NCI-H187 treated with DMSO at 0.1 percent for 48 hours (cell line): ENCODE measurements around the gene ABHD3.
"Not testable (repeated sequence)": the region's sequence is repeated elsewhere in the genome, so short reads cannot be mapped to it uniquely, and the experiment has no call there.

Source experiments
- DNase-seq: peaks from one replicate; lab custom pipeline; 2025; lab: John Stamatoyannopoulos, UW

Gene ABHD3

DNA sequence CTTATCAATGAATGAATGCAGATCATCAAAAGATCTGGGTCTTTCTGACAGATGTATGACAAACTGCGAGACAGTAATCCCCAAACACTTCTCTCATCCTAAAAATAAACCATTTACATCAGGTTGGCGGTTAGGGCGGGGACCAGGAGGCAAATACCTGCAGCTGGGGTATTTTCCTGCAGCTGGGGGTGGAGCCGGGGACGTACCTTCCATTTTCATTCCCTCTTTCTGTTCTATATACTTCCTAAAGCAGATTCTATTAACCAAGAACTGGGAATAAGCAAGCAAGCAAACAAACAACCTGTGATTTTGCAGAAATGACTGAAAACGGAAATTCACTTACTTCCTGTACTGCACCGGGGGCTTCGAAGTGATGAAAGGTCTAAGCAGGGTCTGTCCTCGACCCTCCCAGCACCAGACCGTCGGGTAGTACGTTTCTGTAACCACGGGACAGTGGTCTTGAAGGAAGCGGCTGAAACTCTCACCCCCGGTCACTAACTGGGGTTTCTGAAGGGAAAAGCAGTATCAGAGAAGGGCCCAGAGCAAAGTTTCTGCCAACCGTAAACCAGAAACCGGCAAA, 1.2 kb downstream of the ABHD3 start:
- DNase-seq = no peak

DNA sequence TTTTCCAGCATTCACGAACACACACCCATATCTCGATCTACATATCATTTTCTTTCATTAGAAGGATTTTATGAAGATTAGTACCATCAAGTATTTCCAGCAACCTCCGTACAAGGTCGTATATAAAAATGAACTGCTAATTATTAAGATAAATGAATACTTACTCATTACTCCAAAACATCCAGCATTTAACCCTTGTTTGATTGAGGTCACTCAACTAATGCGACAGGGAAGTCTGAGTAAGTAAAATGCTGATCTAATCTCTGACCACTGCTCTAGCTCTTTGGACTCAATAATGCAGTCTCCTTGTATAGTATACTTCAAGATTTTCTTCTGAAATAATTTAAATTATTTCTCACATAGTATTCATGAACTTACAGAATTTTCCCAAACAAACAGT, 2.0 kb downstream of the ABHD3 start:
- DNase-seq = no peak

DNA sequence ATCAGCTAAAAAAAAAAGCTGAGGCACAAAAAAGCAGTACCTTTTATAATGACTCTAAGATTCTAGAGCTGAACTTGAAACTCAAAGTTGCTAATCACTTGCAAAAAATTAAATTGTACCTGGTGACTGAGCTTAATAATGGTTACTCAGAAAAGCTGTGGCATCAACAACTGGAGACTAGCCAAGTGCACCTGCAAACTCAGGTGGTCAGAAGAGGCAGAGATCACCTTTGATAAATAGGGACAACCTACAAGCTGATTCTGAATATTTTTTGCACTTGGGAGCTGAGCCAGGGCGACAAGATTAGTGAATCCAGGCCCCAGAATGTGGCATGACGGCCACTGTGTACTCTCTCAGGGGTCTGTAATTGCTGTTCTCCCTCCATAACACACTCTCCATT, 3.0 kb downstream of the ABHD3 start:
- no peak for DNase-seq

DNA sequence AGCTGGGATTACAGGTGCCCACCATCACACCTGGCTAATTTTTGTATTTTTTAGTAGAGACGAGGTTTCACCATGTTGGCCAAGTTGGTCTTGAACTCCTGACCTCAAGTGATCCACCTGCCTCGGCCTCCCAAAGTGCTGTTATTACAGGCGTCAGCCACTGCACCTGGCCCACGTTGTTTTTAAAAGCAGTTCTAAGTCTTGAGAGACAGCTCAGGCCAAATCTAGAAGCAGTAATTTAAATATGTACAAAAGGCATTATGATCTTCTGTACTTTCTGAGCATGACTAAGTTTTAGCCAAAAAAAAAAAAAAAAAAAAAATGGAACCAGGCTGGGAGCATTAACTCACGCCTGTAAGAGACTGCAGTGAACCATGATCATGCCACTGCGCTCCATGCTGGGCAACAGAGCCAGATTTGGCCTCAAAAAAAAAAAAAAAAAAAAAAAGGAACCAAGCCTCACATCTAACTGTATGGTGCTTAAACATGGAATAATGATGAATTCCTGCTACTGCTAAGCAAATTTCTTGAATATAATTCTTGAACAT, 4.0 kb downstream of the ABHD3 start:
- no peak for DNase-seq

DNA sequence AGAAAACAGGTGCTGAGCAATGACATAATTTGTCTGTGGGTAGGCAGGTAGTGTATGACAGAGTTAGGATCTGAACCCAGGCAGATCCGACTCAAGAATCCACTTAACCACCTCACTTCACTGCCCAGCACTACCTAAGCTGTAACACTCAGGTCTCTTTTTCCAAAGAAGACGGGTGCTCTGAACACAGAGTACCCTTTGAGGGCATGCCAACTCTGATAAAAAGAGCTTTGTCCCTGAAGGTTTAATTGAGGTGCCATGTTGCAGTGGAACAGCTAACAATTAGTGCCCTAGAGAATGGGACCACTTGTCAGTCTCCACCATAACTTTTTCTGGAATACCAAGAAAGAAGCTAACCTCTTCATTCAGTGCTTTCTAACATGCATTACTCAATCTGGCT, 11.3 kb downstream of the ABHD3 start:
- no peak for DNase-seq

DNA sequence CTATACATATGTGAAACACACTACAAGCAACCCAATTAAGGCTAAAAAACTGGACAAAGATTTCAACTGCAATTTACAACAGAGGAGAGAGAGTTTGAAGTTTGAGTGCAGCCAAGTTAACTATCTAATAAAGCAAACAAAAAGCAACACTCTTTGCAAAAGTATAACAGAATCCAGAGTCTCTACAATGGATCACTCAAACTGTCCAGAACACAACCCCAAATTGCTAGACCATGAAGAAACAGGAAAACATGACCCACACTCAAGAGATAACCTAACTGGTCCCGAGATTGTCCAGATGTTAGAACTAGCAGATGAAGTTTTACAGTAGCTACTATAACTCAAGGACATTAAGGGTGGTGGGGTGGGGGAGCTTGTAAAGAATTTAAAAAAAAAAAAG, 14.8 kb downstream of the ABHD3 start:
- DNase-seq = no peak

DNA sequence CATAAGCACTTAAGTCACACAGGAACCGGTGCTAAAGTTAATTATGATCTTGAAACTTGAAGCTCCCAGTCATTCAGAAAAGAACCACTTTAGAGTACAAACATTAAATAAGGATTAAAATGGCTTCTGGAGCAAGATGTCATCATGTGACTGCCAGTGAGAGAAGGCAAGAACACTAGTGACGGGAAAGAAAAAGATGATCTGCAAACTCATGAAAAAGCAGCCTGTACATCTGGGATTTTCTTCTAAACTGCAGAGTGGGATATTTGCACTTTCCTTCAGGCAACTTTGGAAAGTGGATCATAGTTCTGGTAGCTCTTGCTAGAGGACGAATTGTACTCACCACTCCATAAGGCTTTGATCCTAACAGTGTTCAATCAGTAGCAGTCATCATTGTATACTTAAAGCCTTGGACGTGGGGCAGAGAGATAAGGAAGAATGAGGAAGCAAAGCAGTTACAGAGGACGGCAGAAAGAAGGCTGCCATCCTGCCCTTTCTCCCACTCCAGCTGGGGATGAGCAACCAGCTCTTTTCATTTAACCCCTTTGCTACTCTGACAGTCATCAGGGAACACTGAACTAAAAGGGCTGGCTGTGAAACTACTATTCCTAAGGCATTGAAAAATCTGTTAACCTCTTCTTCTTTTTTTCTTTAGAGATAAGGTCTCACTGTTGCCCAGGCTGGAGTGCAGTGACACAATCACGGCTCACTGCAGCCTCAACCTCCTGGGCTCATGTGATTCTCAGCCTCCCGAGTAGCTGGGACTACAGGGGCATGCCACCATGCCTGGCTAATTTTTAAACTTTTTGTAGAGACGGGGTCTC, 18.1 kb downstream of the ABHD3 start:
- no peak for DNase-seq

DNA sequence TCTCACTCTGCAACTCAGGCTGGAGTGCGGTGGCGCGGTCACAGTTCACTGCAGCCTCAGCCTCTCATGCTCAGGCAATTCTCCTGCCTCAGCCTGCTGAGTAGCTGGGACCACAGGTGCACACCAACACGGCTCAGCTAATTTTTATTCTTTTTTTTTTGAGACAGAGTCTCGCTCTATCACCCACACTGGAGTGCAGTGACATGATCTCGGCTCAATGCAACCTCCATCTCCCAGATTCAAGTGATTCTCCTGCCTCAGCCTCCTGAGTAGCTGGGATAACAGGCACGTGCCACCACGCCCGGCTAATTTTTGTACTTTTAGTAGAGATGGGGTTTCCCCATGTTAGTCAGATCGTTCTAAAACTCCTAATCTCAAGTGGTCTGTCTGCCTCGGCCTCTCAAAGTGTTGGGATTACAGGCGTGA, 19.0 kb downstream of the ABHD3 start:
- DNase-seq = not testable (repeated sequence)

DNA sequence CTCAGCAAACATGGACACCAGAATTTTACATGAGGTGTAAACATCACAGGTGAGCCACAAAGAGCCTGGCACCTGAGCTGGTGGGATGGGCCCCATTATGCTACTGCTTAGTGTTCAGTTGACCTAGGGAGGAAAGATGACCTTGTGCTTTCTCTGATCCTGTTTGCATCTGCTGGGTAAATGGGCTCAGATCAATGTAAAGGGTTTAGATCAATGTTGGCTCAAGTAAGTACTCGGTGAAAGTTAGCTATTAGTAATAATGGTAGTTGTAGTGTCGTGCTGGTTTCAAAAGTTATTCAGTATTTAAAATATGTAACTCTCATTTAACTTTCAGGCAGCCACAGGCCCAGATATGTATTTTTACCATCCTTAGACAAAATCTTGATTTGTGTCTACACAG, 19.8 kb downstream of the ABHD3 start:
- DNase-seq = no peak

DNA sequence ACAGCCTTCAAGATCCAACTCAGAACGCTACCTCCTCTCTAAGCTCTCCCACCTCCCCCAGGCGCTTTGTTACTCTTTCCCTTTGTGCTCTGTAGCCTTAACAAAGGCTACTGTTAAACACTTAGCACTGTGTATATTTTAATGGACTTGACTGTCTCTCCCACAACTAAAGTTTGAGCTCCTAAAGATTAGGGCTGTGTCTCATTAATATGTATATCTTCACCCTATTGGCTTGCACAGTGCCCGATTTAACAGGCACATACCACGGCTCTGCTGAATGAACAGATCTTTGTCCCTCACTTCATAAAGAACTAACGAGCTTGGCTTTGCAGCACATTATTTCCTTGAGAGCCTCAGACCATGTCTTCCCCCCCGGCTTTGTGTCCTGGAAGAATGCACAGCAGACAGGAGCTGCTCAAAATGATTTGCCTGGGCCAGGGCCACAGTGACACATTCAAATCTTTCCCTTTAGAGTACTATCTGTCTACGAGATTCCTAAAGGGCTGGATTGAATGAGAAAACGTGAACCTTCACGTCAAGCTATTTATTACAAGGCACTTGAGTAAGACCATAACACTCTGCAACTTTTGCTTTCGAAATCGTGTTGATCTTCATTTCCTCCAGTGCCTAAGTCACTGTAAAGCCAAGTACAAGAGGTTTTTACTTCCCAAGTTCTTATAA, 22.1 kb downstream of the ABHD3 start:
- DNase-seq = no peak

DNA sequence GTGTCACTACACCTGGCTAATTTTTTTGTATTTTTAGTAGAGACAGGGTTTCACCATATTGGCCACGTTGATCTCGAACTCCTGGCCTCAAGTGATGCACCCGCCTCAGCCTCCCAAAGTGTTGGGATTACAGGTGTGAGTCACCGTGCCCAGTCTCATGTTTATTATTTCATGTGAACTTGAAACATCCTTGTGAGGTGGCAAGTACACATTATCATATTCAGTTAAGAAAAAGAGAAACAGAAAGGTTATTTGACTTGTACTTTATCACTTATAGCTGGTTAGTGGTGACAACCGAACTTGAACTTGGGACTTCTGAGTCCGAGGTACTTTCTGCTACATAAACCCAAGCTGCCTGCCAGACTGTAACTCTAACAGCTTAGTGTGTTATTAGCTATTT, 24.4 kb downstream of the ABHD3 start:
- no peak for DNase-seq

DNA sequence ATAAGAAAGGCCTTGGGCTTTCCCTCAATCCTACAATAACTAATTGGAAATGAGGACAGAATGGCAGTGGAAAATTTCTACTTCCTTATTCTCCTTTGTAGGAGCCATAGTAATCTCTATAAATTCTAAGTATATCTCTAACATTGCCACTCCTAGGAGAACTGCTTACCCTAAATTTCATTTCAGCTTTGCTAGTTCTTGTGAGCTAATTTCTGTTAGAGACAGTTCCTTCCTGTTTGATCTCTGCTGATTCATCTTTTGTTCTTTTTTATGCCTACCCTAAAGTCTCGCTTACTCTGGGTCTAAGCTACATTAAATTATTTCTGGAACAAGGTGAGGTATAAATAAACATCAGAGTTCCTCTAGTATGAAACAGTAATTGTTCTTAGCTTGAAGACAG, 25.7 kb downstream of the ABHD3 start:
- DNase-seq = no peak

DNA sequence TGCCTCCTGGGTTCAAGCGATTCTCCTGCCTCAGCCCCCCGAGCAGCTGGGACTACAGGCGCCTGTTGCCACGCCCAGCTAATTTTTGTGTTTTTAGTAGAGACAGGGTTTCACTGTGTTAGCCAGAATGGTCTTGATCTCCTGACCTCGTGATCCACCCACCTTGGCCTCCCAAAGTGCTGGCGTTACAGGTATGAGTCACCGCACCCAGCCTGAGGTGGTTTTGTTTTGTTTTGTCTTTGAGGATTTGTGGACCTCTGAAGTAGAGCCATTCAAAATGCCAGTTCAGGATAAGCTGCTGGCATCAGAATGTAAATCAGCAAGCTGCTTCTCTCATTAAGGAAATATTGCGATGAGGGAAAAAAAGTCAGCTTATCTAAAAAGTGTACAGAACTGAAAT, 29.2 kb downstream of the ABHD3 start:
- DNase-seq = not testable (repeated sequence)

DNA sequence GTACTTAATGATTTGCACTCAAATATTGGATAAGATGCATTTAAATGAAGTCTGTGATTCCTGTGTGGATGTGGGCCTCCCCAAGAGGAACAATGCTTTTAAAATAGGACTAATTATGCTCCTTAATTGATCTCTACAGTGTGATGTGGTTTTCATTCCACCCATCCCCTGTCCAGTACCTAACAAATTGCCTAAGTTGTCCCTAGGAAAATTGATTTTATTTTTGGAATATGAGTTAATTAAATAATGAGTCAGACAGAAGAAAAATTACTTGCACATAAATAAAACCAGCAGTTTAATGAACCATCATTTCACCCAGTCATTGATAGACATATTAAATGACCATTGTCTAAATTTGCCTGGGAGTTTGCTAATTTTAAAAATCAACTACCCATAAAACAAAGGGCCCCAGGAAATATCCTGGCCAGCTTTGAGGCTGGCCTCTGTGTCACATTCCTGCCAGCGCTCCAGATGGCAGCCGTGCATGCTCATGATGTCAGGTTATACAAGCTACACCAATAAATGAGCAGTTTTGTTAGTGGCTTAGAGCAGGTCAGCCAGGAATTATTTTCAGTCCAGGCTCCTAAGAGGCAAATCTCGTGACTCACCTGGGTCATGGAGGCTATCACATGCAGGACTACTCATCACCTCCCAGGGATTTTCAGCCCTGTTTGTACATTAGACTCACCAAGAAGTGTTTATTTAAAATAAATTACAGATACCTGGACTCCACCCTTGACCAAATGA, 31.9 kb downstream of the ABHD3 start:
- no peak for DNase-seq

DNA sequence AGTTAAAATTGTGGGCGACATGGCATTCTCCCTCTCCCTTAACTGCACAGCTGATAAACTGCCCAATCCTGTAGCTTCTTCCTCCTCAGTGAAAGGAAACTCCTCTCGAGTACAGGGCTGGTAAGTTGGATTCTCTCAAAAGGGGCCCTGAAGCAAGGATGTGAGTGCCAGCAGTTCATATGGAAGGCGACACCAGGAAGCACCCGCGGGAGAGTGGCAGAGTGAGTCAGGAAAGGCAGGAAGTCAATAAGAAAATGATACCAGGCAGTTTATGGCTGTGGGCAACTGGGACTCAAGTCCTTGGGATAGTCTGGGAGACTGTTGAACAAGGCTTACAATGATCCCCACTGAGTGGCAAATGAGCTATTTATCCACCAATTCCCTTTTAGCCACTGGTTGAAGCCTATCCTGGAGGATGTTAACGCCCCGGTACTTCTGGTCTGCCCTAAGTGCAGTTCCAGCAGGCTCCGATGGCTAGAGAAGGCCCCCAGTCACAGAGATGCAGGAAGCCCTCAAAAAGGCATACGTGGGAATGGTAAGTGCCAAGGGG, 34.8 kb downstream of the ABHD3 start:
- DNase-seq = no peak

DNA sequence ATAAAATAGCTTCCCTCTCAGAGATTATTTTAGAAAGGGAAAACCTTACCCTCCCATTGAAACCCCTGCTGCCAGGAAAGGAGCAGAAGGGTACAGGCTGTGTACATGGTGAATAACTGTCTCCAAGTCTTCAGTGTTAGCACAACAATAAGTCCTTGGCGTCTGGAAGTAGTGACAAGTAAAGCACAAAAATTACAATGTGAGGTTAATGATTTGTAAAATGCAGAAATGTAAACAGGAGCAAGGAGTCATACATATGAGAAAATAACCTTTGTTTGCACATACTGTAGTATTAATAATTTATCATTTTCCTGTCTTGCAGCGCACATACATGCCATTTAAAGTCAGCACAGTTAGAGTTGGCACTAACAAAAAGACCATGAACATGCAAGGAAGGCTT, 40.5 kb downstream of the ABHD3 start:
- no peak for DNase-seq

DNA sequence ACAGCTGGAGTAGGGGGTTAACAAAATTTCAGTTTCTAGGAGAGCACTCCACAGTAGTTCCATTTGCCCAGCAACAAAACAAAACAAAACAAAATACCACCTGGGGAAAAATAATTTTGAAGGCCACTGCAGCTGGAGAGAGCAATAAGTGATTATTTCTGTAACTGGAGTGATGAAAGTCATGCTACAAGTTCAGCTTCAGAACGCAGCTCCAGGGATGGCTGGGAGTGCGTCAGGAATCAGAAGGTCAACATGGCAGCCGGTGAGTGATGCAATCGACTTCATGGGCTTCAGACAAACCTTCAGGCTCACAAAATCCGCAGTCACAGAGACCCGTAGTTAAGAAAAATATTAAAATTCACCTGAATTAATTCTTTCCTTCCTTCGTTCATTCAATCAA, 41.0 kb downstream of the ABHD3 start:
- DNase-seq = no peak

DNA sequence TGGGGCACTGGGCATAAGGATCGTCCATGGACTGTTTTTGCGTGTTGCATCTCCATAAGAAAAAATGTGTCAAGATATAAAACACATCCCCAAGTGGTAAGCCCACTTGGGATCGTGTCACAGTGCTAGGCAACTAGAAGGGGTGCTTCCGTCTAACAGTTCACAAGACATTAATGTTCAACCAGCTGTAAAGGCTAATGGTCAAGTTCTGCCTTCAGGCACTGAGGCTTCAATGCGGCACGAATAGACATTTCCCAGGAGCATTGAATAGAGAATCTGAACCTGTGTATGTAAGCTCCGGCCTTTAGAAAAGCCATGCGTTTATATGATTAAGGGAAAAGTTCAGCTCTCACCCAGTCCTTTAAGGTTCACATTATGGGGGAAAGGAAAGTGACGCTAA, 42.0 kb downstream of the ABHD3 start:
- DNase-seq = no peak

DNA sequence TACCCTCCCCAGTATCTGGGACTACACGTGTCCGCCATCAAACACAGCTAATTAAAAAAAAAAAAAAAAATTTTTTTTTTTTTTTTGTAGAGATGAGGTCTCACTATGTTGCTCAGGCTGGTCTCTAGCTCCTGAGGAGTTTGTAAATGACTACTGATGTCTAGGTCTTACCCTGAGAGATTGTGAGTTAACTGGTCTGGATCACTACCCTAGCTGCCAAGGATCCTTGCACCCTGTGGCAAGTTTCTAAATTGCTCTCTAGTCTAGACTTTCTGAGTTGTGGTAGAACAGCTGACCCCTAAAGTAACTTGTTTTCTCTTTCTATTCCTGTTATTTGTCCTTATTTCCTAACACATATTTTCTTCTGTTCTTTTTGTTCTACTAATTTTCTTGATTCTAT, 44.5 kb downstream of the ABHD3 start:
- DNase-seq = no peak

DNA sequence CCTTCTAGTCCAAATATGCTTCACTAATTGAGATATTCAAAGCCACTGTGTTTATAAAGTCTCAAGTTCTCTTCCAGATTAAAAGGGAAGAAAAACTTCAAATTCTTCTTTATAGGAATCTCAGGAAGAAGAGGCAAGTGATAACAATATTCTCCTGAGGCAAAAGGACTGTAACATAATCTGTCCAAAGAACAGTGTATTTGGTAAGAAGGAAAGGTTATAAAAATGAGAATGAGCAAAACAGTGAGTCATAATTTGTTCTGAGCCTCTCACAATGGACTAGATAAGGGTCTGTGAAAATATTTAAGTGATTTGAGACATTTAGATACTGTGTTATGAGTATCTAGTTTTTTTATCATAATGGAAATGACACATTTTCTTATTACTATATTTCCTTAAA, 48.2 kb downstream of the ABHD3 start:
- no peak for DNase-seq

DNA sequence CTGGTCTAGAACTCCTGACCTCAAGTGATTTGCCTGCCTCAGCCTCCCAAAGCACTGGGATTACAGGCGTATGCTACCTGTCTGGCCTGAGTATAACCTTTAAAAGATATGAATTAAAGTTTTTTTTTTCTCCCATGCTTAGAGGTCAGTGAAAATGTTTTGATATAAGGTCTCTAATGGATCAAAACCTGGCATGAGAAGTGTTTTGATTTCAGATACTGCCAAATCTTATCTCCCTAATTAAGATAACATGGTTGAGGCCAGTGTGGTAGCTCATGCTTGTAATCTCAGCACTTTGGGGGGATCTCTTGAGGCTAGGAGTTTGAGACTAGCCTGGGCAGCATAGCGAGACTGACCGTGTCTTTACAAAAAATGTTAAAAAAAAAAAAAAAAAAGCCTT, 51.2 kb downstream of the ABHD3 start:
- DNase-seq = no peak

DNA sequence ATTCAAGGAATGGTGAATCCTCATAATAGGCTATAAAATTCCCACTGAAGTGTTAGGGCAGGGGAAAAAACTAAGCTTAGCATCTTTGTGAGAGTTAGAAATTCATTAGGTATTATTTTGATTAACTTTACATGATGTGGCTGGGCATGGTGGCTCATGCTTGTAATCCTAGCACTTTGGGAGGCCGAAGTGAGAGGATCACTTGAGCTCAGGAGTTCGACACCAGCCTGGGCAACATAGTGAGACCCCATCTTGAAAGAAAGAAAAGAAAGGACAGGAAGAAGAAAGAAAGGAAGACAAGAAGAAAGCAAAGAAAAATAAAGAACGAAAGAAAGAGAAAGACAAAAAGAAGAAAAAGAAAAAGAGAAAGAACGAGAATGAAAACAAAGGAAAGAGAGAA, 52.5 kb downstream of the ABHD3 start:
- no peak for DNase-seq
